NT2/D1 (cell line): Measurements from ENCODE around the gene TRPV4.

Experiments
- SUZ12 ChIP-seq: IDR thresholded peaks from 2 replicates; pipeline ENCODE4 v1.6.1; 2011; ENCODE audit not compliant: insufficient read length, insufficient read depth; ENCODE audit errors: extremely low read depth
- YY1 ChIP-seq: IDR thresholded peaks from 2 replicates; pipeline ENCODE4 v1.6.1; 2011; ENCODE audit not compliant: insufficient read length, insufficient read depth

GRCh38 chr12:109878247-109878625 lies 45.0 kb upstream of the TRPV4 start:
- TF ChIP-seq YY1, result no peak
- no peak for TF ChIP-seq SUZ12
